Measurements from ENCODE around the gene NOXO1.
"Not testable (repeated sequence)": the region's sequence is repeated elsewhere in the genome, so short reads cannot be mapped to it uniquely, and the experiment has no call there.

Gene NOXO1

DNA sequence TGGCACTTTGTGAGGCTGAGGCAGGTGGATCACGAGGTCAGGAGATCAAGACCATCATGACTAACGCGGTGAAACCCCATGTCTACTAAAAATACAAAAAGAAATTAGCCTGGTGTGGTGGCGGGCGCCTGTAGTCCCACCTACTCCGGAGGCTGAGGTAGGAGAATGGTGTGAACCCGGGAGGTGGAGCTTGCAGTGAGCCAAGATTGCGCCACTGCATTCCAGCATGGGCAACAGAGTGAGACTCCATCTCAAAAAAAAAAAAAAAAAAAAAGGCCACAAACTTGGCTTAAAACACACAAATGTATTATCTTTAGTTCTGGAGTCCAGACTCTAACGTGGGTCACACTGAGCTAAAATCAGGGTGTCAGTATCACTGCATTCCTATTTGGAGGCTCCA lies 30.5 kb upstream of the NOXO1 start:
- DNase-seq (ENCODE audit: low read depth in 2 of 2, low spot score in 1 of 2), result not testable (repeated sequence)

DNA sequence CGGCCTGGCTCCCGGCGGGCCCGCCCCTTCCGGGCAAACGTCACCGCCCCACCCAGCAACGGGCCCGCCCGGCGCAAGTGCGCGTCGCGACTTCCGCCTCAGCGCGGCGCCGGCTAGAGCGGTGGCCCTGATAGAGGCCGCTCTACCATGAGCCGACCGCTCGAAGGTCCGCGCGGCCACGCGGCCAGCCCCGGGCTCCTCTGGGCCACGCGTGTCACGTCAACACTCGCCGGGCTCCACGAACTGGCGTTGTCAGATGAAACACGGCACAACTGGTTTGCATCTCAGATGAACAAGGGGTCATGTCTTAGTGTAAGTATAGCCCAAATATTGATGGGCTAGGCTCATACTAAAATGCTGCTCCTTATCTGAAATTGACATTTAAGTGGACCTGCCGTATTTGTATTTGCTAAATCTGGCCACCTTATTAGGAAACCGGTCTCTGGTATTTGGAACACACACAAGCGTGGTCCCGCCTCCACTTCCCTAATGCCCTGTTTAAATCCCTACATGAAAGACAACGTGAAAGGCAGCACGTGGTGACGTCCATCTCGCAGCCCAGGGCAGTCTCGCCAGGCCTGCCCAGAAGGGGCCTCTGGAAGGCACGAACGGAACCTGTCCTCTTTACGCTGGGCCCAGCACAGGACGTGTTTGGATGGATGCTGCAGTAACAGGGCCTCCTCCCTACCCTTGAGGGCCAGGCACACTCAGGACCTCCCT lies 28.7 kb upstream of the NOXO1 start, which contains the start of gene ZNF598:
Gene ZNF598 (minus strand): TSS at position 31 of the 720 bp plus-strand sequence.
- peak; percentile 47 to 58 for DNase-seq (ENCODE audit: low read depth in 2 of 2, low spot score in 1 of 2)

DNA sequence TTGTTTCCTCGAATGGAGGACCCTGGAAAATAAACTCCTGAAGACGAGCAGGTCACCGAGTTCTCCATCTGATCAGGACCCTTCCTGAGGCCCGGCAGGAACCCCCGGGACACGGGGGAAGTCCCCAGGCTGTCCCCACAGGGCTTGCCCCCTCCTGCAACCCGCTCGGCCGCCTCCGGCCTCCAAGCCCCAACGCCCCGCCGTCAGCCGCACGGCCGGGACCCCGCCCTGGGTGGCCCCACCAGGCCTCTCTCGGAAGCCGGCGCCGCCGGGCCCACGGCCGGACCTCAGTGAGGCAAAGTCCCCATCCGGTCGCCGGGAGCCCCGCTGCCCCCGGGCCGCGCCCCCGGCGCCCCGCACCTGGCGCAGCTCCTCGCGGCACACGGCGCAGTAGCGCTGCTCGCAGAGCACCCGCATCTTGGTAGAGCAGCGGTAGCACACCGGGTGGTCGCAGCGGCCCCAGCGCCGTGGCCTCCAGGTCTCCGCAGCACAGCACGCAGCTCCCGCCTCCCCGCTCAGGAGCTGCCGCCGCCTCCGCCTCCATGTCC lies 28.0 kb upstream of the NOXO1 start:
- DNase-seq (ENCODE audit: low read depth in 2 of 2, low spot score in 1 of 2), result no peak

DNA sequence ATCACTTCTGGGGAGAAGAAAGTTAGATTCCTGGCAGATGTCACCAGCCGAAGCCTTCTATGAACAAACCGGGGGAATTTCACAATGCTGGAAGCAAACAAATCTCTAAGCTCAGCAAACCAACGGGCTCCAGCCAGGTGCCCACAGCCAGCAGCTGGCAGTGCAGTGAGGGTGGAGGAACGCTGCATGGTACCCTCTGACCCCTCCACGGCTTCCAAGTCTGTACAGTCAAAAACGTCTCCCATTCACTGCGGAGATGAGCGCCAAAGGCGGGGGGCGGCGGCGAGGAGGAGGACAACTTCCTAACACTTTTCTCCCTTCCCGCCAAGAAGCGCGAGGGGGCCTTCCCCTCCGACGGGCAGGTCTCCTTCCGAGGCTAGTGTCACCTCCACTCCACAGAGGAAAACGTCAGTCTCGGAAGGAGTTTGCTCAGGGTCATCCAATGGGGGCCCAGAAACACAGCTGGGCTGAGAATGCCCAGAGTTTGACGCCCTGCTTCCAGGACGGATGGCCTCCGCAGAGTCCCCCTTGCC lies 27.4 kb upstream of the NOXO1 start:
- no peak for DNase-seq (ENCODE audit: low read depth in 2 of 2, low spot score in 1 of 2)

DNA sequence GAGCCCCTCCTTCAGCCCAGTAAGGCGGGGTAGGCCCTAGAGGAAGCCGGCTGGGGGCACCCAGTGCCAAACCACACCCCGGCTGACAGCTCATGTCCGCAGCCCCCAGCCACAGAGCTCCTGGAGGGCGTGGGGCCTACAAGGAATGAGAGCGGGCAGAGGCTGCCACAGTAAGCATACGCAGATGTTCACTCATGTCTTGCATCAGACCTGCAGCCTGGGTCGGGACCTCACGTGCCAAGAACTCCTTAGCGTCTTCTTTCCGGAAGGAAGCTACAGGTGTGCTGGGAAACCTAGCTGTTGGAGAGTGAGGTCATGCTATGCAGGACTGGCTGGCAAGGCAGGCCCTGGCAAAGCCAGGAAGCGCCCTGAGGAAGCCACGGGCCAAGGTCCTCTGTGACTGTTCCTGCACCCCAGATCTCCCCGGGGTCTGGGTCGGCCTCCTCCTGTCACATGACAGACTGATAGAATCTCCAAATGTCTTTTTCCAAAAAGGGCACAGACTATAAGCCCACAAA lies 26.8 kb upstream of the NOXO1 start:
- no peak for DNase-seq (ENCODE audit: low read depth in 2 of 2, low spot score in 1 of 2)

DNA sequence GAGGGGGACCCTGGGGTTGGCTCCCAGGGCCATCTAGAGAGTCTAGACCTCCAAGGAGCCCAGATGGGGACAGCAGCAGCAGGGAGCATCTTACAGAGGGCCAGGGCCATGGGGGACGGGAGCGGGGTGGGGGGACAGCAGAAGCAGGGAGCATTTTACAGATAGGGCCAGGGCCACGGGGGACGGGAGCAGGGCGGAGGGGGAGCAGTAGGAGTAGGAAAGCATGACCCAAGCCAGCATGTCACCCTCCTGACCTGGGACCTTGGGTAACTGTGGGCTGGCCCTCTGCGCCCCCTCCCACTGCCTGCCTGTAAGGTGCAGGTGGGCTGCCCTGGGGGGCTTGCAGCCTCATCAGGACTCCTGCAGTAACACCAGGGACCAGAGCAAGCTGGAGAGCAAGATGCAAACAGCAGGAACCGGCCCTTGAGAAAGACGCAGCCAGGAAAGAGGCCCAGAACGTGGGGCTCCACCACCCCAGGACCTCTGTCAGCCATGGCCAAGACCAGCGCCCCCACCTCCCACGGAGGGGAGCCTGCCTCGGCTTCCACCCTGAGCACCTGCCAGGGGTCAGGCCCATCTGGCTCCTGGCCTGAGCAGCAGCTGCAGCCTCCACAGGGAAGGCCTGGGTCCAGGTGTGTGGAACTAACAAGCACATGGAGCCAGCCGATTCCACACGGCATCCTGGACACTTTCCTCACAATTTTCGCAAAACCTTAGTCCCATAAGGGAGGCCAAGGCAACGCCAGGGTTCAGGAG lies 26.0 kb upstream of the NOXO1 start:
- no peak for DNase-seq (ENCODE audit: low read depth in 2 of 2, low spot score in 1 of 2)

DNA sequence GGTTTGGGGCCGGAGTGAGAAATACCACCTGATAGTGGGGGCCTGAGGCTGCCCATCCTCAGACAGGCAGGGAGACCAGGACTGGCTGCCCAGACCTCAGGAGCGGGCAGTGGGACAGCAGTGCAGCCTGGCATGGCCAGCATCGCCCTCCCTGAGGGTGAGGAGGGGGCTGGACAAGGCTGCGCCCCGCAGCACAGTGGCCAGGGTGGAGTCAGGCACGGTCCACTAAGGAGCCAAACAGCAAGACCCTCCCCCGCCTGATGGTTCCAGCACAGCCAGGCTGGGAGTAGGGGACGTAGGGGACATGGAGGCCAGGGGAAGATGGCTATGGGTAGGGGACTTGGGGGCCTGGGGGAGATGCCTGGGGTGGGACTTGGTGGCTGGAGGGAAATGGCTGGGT lies 25.0 kb upstream of the NOXO1 start:
- no peak for DNase-seq (ENCODE audit: low read depth in 2 of 2, low spot score in 1 of 2)

DNA sequence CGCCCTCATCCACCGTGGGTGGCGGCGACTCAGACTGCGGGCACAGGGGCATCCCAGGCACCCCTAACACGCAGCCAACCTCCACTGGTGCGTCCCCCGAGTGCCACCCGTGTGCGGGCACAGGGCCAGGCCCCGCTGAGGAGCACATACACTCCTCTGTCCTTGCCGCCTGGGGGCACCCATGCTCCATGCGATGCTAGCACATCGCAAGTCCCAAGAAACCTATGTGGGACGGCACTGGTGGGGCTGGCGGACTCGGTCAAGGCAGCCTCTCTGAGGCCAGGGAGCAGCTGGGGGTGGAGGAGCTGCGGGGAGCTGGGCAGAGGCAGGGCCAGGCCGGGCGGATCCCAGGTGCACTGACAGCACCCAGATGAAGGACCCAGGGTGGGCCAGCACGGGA lies 24.4 kb upstream of the NOXO1 start:
- DNase-seq (ENCODE audit: low read depth in 2 of 2, low spot score in 1 of 2), result no peak

DNA sequence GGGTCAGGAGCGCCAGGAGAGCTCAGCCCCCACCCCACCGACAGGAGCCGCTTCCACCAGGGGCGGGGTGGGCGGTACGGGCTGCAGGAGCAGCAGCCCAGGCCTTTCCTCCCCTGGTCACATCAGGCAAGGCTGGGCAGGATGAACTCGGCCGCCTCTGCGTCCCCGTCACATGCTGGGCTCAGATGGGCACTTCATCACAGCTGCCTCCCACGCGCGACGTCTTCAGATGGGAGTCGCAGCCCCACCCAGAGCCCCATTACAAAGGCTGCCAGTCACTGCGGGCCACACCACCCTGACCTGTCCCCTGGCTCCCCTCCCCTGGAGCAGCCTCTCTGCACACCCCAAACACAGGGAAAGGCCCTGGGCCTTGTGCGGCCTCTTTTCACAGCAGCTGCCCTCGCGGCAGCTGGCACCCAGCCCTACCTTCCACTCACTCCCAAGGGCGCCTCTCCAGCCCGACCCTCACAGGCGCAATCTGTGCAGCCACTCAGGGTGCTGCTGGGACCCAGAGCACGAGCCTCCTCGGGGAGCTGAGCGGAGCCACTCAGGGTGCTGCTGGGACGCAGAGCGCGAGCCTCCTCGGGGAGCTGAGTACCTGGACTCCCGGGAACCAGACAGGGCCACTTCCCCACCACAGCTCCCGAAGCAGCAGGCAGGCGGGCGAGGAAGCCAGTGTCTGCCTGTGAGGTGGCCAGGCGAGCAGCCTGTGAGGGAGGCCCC lies 23.7 kb upstream of the NOXO1 start:
- DNase-seq (ENCODE audit: low read depth in 2 of 2, low spot score in 1 of 2), result no peak

DNA sequence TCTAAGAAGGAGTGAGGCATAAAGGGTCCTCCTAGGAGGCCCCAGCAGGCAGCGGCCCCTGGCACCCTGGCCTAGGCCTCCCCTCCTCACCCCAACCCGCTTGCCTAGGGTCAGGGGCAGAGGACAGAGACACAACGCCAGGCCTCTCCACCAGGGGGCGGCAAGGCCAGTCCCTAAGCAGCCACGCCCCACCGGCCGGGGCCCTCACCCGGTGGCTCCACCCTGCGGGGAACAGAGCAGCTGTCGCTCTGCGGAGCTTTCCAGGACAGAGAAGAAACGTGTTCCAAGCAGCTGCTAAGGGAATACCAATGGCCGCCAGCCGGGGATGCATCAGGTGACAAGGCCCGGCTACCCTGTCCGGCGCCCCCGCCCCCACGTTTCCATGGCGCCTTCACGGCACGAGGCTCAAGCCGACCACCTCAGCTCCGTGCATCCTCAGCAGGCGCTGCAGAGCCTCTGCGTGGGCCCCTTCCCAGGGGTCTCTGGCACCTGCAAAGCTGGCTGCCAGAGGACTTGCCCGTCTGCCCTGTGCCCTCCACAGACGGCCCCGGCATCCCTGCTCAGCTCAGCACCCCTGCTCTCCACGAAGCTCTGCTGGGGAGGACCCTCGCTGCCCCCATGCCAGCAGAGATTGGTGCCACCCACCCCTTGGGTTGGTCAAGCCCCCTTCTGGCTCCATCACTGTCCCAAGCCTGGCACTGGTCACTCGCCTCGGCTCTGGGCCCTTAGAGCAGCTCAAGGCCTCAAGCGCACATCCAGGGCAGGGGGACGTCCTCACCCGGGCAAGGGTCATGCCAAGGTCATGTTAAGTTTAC lies 22.8 kb upstream of the NOXO1 start:
- DNase-seq (ENCODE audit: low read depth in 2 of 2, low spot score in 1 of 2), result peak; percentile 62 to 65

DNA sequence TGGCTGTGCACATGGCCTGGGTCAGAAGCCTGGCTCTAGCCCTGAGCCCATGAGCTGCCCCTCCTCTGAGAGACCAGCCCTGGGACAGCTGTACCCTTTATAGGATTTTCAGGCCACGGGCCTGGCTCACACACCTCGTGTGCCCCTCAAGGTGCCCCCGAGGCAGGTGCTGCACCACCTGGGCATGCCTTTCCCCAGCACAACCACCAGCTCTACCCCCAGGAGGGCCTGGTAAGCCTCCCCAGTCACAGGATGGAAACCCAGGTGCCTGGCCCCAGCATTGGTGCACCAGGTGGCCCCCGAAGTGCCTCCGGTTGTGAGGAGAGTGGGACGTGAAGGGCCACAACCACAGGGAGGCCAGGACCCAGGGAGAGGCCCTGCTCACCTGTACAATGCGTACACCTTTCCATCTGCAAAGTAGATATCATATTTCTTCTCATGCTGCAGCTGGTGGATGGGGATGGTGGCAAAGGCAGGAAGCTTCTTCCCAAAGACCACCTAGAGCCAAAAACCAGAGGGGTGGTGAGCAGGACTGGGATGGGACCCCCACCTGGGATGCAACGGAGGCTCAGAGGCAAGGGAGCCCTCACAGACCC lies 22.1 kb upstream of the NOXO1 start:
- no peak for DNase-seq (ENCODE audit: low read depth in 2 of 2, low spot score in 1 of 2)

DNA sequence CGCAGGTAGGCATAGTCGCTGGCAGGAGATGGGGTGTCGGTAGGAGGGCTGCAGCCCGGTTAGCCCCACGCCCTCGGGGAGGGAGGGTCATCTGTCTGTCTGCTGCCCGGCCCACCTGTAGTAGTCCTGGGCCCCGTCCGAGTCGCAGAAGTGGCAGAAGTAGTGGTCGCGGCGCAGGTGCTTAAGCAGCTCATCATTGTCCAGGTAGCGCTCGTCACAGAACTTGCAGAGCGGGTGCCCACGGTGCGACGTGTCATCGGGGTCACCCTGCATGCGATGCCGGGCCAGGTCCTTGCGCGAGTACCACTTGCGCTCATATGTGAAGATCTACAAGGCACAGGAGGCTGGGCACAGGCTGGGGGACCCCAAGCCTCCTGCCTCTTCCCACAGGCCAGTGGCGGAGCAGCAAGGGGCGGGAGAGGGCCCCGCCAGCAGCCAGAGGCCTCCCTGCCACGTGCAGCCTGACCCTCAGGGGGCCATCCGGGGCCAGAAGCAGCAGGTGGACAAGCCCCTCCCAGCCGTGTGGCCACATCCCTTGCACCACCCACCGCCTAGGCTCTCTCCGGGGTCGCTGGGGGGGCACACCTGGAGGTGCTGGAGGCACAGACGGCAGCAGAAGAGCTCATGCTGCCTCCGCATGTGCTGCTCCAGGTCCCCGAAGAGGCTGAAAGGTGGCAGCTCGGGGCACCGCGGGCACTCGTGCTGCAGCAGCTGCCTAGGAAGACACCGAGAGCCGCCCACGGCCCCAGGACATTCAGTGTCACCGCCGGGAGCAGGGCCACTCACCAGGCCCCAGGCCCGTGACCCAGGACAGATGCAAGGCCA lies 21.3 kb upstream of the NOXO1 start:
- DNase-seq (ENCODE audit: low read depth in 2 of 2, low spot score in 1 of 2), result no peak

DNA sequence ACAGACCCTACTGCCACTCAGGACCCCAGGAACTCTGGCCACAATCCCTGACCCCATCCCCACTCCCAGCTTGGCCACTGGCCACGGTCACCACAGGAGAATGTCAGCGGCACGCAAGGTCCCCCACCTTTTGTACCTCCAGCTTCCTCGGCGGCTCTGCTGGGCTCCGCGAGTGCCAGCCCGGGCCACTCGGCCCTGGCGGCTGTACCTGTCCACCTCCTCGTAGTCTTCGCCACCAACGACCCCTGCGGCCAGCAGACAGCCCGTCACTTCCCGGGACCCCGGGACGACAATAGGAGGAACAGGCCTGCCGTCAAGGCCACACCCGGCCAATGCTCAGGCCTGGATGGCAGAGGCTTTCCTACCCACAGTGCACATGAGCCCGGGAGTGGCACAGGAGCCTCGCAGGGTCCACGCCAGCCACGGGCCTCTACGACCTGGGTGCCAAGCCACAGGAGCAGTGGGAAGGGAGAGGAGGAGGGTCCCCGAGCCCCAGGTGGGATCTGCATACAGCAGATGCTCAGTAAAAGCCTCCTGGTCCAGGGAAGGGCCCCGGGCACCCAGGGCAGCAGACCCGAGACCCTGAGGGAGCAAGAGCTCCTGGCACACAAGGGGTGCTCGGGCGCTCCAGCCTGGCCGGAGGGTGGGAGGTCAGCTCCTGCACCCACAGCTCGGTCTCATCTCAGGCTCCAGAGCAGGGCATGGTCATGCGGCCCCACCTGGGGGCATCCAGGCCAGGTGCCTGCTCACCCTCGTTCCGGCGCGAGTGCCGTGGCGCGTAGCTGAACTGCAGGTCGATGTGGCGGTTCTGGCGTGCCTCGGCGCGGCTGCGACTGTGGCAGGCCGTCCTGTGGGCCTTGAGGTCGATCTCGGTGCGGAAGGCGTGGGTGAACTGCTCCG lies 20.4 kb upstream of the NOXO1 start:
- no peak for DNase-seq (ENCODE audit: low read depth in 2 of 2, low spot score in 1 of 2)

DNA sequence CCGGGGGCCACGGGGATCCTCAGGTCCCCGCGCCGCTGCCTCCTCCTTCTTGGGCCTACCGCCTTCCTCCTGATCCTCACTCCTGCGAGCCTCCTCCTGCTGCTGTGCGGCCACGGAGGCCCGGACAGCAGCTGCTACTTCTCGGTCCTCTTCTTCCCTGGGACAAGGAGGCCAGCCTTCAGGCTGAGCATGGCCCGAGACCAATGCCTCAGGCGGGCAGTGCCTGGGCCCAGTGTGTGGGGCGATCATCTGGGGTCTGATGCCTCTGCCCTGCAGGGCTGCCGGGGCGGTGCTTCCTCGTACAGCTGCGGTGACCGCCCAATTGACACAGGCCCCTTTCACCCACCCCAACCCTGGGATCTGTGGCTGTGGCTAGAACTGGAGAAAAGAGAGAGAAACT lies 19.8 kb upstream of the NOXO1 start:
- DNase-seq (ENCODE audit: low read depth in 2 of 2, low spot score in 1 of 2), result no peak

DNA sequence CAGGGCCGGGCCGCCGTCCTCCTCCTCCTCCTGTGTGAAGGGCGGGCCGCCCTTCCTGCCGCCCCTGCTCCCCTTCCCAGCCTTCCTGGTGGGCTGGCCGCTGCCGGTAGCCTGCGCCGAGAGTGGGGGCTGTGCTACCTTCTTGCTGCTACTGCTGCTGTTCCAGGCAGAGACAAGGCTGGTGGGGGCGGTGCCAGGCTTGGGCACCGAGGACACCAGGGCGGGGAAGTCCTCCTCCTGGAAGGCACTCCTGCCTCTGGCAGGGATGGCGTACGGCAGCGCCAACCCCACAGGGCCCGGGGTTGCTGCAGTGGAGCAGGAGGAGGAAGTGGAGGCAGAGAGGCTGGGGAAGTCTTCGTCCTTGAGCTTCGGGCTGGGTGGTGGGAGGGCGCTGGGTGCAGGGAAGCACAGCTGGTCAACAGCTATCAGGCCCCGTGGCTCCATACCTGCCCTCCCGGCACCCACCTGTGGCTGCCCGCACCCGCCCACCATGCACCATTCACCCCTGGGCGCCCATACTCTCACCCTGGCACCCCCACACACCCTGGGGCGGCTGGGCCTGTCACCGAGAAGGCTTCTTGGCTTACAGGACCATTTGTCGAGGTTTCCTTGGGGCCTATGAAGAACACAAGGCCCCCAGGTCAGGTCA lies 18.7 kb upstream of the NOXO1 start:
- no peak for DNase-seq (ENCODE audit: low read depth in 2 of 2, low spot score in 1 of 2)

DNA sequence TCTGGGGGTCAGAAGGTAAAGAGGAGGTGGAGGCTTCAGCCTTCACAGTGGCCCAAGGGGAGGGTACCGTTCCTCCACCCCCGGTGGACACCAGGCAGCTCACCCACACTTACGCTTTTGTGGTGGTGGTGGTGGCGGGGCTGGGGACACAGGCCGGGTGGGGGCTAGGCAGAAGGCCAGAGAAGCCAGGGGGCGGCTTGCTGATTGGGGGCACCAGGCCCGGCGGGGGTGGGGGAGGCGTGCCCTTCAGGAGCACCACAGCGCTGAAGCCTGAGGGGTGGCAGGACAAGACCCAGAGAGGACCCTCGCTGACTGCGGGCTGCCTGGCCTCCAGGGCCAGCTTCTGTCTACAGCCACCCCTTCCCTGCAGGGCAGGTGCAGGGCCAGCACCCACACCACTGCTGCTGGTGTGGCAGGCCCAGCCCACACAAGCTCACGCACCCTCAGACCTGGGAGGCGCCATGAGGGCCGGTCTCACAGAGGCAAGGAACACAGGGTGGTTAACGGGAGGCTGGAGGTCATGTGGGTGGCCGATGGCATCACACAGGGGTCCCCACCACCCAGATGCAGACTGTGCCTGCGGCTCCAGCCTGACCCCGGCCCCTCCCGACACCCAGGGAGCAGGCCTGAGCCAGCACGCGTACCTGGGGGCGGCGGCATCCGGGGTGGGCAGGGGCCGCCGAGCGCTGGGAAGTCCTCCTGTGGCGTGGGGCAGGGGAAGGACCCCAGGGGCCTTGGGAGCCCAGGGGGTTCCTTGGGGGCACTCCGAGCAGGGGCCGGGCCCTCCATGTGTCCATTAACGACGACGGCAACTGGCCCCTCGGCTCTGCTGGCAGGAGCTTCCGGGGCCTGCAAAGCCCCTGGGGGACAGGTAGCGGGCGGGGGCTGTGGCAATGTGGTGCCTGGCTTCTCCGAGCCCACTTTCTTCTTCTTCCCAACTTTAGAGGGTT lies 17.9 kb upstream of the NOXO1 start:
- DNase-seq (ENCODE audit: low read depth in 2 of 2, low spot score in 1 of 2), result no peak
